Measurements from ENCODE around the gene KPNA6. TPM values are rescaled to one million over a fixed set of nuclear protein-coding genes. Genes with fewer than 3 reads are reported as not detected.

KPNA6 gene
- total and polyA plus RNA-seq, 9 of the 15 experiments (the other 6 are each of a cell fraction or from before 2014, with no cell fraction given), result 20.1 to 54.6 (median 32.2) TPM

DNA sequence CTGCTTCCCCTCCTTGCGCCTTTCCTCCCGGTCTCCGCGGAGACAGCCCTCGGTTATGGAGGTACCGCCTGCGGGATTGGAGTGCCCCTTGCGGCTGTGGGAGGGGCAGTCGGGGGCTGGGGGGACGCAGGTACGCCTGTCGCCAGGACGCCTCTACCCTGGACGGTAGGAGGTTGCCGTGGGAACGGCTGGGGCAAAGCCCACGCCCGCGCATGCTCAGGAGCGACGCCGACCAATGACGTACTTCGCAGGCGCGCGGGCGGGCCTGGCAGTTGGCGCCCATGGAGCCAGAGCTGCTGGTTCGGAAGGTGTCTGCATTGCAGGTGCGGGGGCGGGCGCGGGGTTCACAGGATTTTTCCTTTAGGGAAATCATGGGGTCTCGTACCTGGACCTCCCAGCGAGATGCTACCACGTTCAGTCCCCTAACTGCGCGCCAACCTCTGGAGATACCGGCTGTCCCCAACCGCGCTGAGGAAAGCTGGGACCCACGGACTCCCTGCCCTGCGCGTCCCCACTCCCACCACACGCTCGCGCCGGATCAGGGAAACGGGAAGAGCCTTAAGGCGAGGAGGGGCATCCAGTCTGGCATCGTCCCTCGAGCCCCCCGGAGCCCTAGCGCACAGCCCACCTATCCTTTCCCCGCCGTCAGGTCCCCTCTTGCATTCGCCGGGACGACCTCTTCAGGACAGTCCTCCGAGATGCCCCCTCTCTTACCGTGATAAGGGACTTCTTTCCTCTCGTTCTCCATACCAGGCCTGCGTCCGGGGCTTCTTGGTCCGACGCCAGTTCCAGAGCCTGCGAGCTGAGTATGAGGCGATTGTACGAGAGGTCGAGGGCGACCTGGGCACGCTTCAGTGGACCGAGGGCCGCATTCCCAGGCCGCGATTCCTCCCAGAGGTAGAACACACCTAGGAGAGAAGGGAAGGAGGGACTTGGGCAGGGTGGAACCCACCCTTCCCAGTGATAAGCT is 97.8 kb downstream of the KPNA6 start, which contains the start of gene IQCC (continued):
- peak; percentile 60; the same call in 1 of the 2 replicates for TF ChIP-seq HMGXB4 (CRISPR knock-in tag; IDR thresholded peaks at IDR 0.05)
- TF ChIP-seq ZBTB7A (IDR thresholded peaks at IDR 0.05; ENCODE audit: borderline replicate concordance, control insufficient read depth, low read depth, low read length), result peak; percentile 75; the same call in 1 of the 2 replicates
- peak; percentile 76; the same call in 1 of the 2 replicates for TF ChIP-seq AFF4 (CRISPR knock-in tag; IDR thresholded peaks at IDR 0.05)
- TF ChIP-seq ZNF217 (CRISPR knock-in tag; IDR thresholded peaks at IDR 0.05), result 0 out of 2 replicates have a peak, but pooled peaks have one; percentile 67
- TF ChIP-seq MTA1 (IDR thresholded peaks at IDR 0.05; ENCODE audit: borderline replicate concordance), result peak; percentile 98
- TF ChIP-seq EWSR1 (IDR thresholded peaks at IDR 0.05; ENCODE audit: borderline replicate concordance, low read depth, partially characterized antibody), result no peak
- TF ChIP-seq, protein P1, sequence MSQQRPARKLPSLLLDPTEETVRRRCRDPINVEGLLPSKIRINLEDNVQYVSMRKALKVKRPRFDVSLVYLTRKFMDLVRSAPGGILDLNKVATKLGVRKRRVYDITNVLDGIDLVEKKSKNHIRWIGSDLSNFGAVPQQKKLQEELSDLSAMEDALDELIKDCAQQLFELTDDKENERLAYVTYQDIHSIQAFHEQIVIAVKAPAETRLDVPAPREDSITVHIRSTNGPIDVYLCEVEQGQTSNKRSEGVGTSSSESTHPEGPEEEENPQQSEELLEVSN (IDR thresholded peaks at IDR 0.05; ENCODE audit: borderline replicate concordance in 1 of 2, extremely low read depth in 1 of 2, insufficient read depth in 1 of 2, insufficient read length in 1 of 2, low read depth in 1 of 2, low read length in 1 of 2, poor library complexity in 1 of 2, severe bottlenecking in 1 of 2), result peak in 1 of 2 experiments; percentile 75
- TF ChIP-seq SMARCB1 (IDR thresholded peaks at IDR 0.05; ENCODE audit: insufficient read length, low read depth), result peak; percentile 89
- 0 out of 4 replicates have a peak, but pooled peaks of 1 of the 2 experiments have one; percentile 63 for TF ChIP-seq MAZ (CRISPR knock-in tag; conservative IDR thresholded peaks at IDR 0.05 in 1 of 2, IDR thresholded peaks at IDR 0.05 in 1 of 2)
- peak; percentile 57; the same call in 1 of the 2 replicates for TF ChIP-seq NFRKB (IDR thresholded peaks at IDR 0.05; ENCODE audit: low read depth)
- peak; percentile 98 for TF ChIP-seq C11orf30 (IDR thresholded peaks at IDR 0.05; ENCODE audit: low read depth)
- TF ChIP-seq SAFB (IDR thresholded peaks at IDR 0.05; ENCODE audit: borderline replicate concordance, low read depth, low read length), result 0 out of 2 replicates have a peak, but pooled peaks have one; percentile 21
- peak in 2 of 3 experiments; percentile 23 to 30; a peak in 2 of 6 replicates for TF ChIP-seq CTCF (IDR thresholded peaks at IDR 0.05 in 2 of 3, conservative IDR thresholded peaks at IDR 0.05 in 1 of 3; ENCODE audit: insufficient read depth in 2 of 3, low read depth in 1 of 3, low read length in 3 of 3)
- TF ChIP-seq MAFF (IDR thresholded peaks at IDR 0.05; ENCODE audit: low read length), result no peak
- TF ChIP-seq RB1 (IDR thresholded peaks at IDR 0.05; ENCODE audit: low read depth), result peak; percentile 99
- TF ChIP-seq ZNF444 (CRISPR knock-in tag; IDR thresholded peaks at IDR 0.05), result no peak
